Hematopoietic multipotent progenitor cell treated with erythropoietin and hydrocortisone succinate and interleukin-3 and kit ligand, for 17 days (in vitro differentiated cells): Measurements from ENCODE around the gene CCDC30.
A peak's percentile ranks its signal among the peaks of the same experiment; 100 is the strongest.

Source experiments
- DNase-seq: peaks from one replicate; pipeline ENCODE4 v3.0.0-alpha.2; 2015; ENCODE audit warnings: low spot score

Gene CCDC30

GRCh38 chr1:42462828-42463763 is at the start of gene CCDC30:
TSS of gene CCDC30 (plus strand) at chr1:42463286. CDS start at chr1:42480552, 17,266 bp downstream.
- peak; percentile 86 for DNase-seq

- no peak for DNase-seq
These were observed 48.3 kb upstream of the CCDC30 start for GRCh38 chr1:42414551-42415496.

- no peak for DNase-seq
These were observed 45.9 kb upstream of the CCDC30 start for GRCh38 chr1:42417166-42417565.

GRCh38 chr1:42418516-42418915 is 44.6 kb upstream of the CCDC30 start:
- DNase-seq = no peak

GRCh38 chr1:42419126-42419821 is 43.8 kb upstream of the CCDC30 start:
- DNase-seq = no peak

GRCh38 chr1:42420121-42420520 is 43.0 kb upstream of the CCDC30 start:
- no peak for DNase-seq

GRCh38 chr1:42420911-42421585 is 42.0 kb upstream of the CCDC30 start:
- no peak for DNase-seq

GRCh38 chr1:42422737-42423136 is 40.3 kb upstream of the CCDC30 start:
- DNase-seq = no peak

GRCh38 chr1:42423681-42424080 is 39.4 kb upstream of the CCDC30 start:
- no peak for DNase-seq

- no peak for DNase-seq
These were observed 38.9 kb upstream of the CCDC30 start for GRCh38 chr1:42424201-42424600.

- DNase-seq = no peak
These were observed 35.8 kb upstream of the CCDC30 start for GRCh38 chr1:42427240-42427639.

- no peak for DNase-seq
These were observed 33.5 kb upstream of the CCDC30 start for GRCh38 chr1:42429603-42430002.

GRCh38 chr1:42430286-42431135 is 32.6 kb upstream of the CCDC30 start:
- no peak for DNase-seq

GRCh38 chr1:42431514-42431913 is 31.6 kb upstream of the CCDC30 start:
- no peak for DNase-seq

GRCh38 chr1:42432714-42433113 is 30.4 kb upstream of the CCDC30 start:
- no peak for DNase-seq

GRCh38 chr1:42433369-42433768 is 29.7 kb upstream of the CCDC30 start:
- DNase-seq = no peak

- DNase-seq = no peak
These were observed 28.7 kb upstream of the CCDC30 start for GRCh38 chr1:42434340-42434739.

- DNase-seq = no peak
These were observed 23.1 kb upstream of the CCDC30 start for GRCh38 chr1:42439940-42440339.

- no peak for DNase-seq
These were observed 20.4 kb upstream of the CCDC30 start for GRCh38 chr1:42442662-42443061.

- DNase-seq = no peak
These were observed 13.8 kb upstream of the CCDC30 start for GRCh38 chr1:42449256-42449655.

GRCh38 chr1:42450061-42450460 is 13.0 kb upstream of the CCDC30 start:
- no peak for DNase-seq
